ENCODE measurements around the gene CDH22. TPM values are rescaled to one million over a fixed set of nuclear protein-coding genes. Genes with fewer than 3 reads are reported as not detected.

The CDH22 gene
- total RNA-seq, 6 experiments from 2014 or later, result not detected

DNA sequence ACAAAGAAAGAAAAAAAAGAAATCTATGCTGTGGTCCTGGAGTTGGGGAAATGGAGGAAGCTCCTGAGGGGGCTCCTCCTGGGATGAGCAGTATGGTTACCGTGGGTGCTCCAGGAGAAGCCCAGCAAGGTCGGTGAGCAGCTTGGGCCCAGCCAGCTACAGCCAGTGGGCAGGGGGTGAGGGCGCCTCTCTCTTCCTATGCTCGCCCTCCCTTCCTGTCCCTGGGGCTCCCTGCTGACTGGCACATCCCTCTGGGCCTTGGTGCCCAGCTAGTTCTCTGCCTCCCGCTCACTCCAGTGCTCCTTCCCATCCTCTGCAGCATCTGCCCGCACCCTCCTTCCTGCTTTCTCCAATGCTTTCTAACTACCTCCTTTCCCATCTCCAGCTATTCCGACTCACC lies 173.6 kb downstream of the CDH22 start:
- H3K4me3 ChIP-seq, result no peak overlapping the region
- TF ChIP-seq POLR2A (IDR thresholded peaks at IDR 0.05), result no peak
- TF ChIP-seq, protein P1, sequence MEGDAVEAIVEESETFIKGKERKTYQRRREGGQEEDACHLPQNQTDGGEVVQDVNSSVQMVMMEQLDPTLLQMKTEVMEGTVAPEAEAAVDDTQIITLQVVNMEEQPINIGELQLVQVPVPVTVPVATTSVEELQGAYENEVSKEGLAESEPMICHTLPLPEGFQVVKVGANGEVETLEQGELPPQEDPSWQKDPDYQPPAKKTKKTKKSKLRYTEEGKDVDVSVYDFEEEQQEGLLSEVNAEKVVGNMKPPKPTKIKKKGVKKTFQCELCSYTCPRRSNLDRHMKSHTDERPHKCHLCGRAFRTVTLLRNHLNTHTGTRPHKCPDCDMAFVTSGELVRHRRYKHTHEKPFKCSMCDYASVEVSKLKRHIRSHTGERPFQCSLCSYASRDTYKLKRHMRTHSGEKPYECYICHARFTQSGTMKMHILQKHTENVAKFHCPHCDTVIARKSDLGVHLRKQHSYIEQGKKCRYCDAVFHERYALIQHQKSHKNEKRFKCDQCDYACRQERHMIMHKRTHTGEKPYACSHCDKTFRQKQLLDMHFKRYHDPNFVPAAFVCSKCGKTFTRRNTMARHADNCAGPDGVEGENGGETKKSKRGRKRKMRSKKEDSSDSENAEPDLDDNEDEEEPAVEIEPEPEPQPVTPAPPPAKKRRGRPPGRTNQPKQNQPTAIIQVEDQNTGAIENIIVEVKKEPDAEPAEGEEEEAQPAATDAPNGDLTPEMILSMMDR (IDR thresholded peaks at IDR 0.05), result no peak
- no peaks in the 10 kb centered on the region for H3K4me1 ChIP-seq
- intact Hi-C loops (cut with DNase I), result loop anchor here in 1 of 2 donors (10.0 kb wide), 1 partner anchor 220 kb away; no protein-coding TSS in a partner anchor
- H3K9me3 ChIP-seq, result no peaks in the 10 kb centered on the region
- H3K27me3 ChIP-seq, result no peaks in the 10 kb centered on the region
- DNase-seq, result peak in 1 of 3 donors; percentile 27
- no peak for ATAC-seq
- no peaks in the 10 kb centered on the region for H3K36me3 ChIP-seq
- 71% methylated on average over 4 of the region's 7 CpGs for WGBS (ENCODE audit: insufficient coverage, low coverage, low lambda C conversion rate, missing lambda C conversion rate)
- no peak overlapping the region for H3K27ac ChIP-seq

DNA sequence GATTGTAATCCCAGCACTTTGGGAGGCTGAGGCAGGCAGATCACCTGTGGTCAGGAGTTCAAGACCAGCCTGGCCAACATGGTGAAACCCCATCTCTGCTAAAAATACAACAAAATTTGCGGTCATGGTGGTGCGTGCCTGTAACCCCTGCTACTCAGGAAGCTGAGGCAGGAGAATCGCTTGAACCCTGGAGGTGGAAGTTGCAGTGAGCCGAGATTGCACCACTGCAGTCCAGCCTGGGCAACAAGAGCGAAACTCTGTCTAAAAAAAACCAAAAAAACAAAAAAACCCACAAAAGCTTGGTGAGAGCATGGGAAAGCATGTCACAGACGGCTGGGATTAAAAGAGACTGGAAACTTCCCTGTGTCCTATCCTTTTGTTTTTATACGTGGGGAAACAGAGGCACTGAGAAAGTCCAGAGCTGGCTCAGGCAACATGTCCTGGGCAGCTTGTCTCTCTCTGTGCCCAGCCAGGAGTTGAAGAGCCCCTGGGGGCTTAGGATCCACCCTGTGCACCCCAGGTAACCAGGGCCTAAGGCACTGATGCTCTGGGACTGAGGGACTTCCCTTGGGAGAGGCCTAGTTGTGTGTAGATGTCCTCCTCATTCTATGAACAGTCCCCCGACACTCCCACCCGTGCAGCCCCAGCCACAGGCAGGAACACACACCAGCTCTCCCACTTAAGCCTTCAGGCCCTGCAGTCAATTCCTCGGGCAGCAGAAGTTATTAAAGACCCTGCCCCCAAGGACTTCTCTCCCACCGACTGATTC lies 174.2 kb downstream of the CDH22 start:
- H3K27me3 ChIP-seq, result no peaks in the 10 kb centered on the region
- ATAC-seq, result no peak
- TF ChIP-seq, protein P1 (IDR thresholded peaks at IDR 0.05), result no peak
- no peak for TF ChIP-seq POLR2A (IDR thresholded peaks at IDR 0.05)
- no peak overlapping the region for H3K4me3 ChIP-seq
- DNase-seq, result peak in 1 of 3 donors; percentile 9
- 54% methylated on average over 11 of the region's 11 CpGs for WGBS (ENCODE audit: insufficient coverage, low coverage, low lambda C conversion rate, missing lambda C conversion rate)
- H3K9me3 ChIP-seq, result no peaks in the 10 kb centered on the region
- intact Hi-C loops (cut with DNase I), result loop anchor here in 1 of 2 donors (10.0 kb wide), 1 partner anchor 221 kb away; no protein-coding TSS in a partner anchor
- H3K4me1 ChIP-seq, result no peaks in the 10 kb centered on the region
- H3K36me3 ChIP-seq, result no peaks in the 10 kb centered on the region
- no peak overlapping the region for H3K27ac ChIP-seq

DNA sequence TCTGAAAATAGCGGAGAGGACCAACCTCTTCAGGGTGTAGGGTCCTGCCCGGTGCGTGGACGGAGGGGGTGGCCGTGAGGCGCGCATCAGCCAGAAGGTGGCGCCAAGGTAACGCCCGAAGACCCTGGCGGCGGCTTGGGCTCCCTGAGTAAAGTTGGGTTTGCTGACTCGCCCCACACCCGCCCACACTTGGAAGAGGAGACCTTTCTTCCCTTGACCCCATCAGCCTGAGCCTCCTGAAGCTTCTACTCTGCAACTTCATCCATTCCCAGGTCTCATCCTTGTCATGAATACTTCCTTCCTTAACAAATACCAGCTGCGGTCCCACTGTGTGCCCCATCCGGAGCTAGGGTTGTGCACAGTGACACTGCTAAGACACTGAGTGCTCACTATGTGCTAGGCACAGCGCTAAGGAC lies 175.6 kb downstream of the CDH22 start:
- H3K4me3 ChIP-seq, result no peak overlapping the region
- peak; percentile 57 to 72 (median 64) for DNase-seq
- 24% methylated on average over 5 of the region's 17 CpGs for WGBS (ENCODE audit: insufficient coverage, low coverage, low lambda C conversion rate, missing lambda C conversion rate)
- no peak overlapping the region for H3K27ac ChIP-seq
- no peaks in the 10 kb centered on the region for H3K36me3 ChIP-seq
- no peak for TF ChIP-seq POLR2A (IDR thresholded peaks at IDR 0.05)
- TF ChIP-seq, protein P1 (IDR thresholded peaks at IDR 0.05), result peak; percentile 71 to 78 (median 76)
- peak; percentile 80 to 93 (median 88) for ATAC-seq
- no peaks in the 10 kb centered on the region for H3K27me3 ChIP-seq
- H3K4me1 ChIP-seq, result no peaks in the 10 kb centered on the region
- H3K9me3 ChIP-seq, result no peaks in the 10 kb centered on the region
- intact Hi-C loops (cut with DNase I), result loop anchor here in 1 of 2 donors (10.0 kb wide), 1 partner anchor 222 kb away; no protein-coding TSS in a partner anchor

DNA sequence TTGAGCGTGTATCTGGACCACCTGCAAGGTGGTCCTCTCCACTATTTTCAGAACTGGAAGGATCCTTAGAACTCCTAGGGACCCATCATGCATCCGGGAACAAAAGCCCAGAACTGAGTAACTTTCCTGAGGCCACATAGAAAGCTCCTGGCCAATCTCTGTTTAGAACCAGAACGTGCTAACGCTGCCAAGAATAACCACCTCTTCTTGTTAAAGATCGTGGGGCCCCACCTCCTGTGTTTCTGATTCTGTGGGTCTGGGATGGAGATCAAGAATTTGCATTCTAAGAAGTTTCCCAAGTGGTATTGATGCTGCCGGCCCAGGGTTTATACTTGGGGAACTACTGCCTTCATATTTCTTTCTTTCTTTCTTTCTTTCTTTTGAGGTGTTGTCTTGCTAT lies 176.9 kb downstream of the CDH22 start:
- DNase-seq, result peak in 1 of 3 donors; percentile 3
- Histone ChIP-seq H3K27ac (no peak overlapping the region), H3K36me3 (no peaks in the 10 kb centered on the region), H3K4me1 (no peaks in the 10 kb centered on the region), H3K9me3 (no peaks in the 10 kb centered on the region), H3K4me3 (no peak overlapping the region), H3K27me3 (no peaks in the 10 kb centered on the region)
- TF ChIP-seq, protein P1 (IDR thresholded peaks at IDR 0.05), result no peak
- TF ChIP-seq POLR2A (IDR thresholded peaks at IDR 0.05), result no peak
- no peak for ATAC-seq
- intact Hi-C loops (cut with DNase I), result loop anchor here in 1 of 2 donors (10.0 kb wide), 1 partner anchor 223 kb away; no protein-coding TSS in a partner anchor
- 30% methylated on average over 6 of the region's 6 CpGs for WGBS (ENCODE audit: insufficient coverage, low coverage, low lambda C conversion rate, missing lambda C conversion rate)

All from right lobe of liver (tissue), 6 donors.